Colon (tissue), 2 donors: ENCODE data around the gene SLFN14.
"Not testable (repeated sequence)": the region's sequence is repeated elsewhere in the genome, so short reads cannot be mapped to it uniquely, and the experiment has no call there.

ENCODE experiments used
- FAIRE-seq: peaks from 2 replicates; lab custom pipeline; 2012; peaks lifted over from hg19 to GRCh38; lab: Jason Lieb, UNC
- donor health status: control.
- donor health status: control.

SLFN14 gene

DNA sequence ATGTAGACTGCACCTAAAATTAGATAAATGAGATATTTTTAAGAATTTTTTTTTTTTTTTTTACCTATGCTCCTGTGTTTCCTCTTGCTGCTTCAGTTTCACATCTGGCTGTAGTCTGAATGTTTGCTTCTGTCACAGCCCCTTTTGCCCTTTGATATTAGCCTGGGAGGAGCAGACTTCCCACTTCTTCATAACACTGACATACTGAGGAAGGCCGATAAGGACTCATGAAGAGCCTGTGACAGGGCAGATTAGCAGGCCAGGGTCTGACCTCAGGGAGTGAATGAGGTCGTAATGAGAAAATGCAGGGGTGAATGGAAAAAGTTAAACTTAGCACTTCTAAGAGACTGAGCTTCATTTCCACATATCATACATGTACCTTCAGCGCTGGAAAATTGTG is at the start of gene SLFN14:
TSS of gene SLFN14 (minus strand) at position 117 of the 400 bp plus-strand sequence. CDS start 2,757 bp downstream, outside the sequence.
- FAIRE-seq, result no peak

- FAIRE-seq, result no peak
Measured at GRCh38 chr17:35609831-35610230, 49.2 kb upstream of the SLFN14 start.

- no peak for FAIRE-seq
Measured at GRCh38 chr17:35607239-35607847, 46.7 kb upstream of the SLFN14 start.

DNA sequence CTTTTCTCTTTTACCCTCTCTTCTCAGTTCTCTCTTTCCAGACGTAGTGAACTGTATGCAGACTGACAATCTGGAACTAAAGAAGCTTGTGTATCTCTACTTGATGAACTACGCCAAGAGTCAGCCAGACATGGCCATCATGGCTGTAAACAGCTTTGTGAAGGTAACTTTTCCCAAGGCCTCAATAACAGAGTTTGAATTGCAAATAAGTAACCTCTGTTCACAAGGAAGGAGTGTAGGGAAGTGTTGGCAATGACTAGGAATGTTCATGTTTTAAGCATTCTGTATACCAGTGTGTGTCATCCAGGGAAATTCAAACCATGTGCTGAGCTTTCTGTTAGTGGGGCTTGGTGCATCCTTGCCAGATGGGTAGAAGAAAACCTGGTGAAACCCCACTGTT is 45.1 kb upstream of the SLFN14 start:
- no peak for FAIRE-seq

- FAIRE-seq, result no peak
Measured at GRCh38 chr17:35603674-35604073, 43.1 kb upstream of the SLFN14 start.

DNA sequence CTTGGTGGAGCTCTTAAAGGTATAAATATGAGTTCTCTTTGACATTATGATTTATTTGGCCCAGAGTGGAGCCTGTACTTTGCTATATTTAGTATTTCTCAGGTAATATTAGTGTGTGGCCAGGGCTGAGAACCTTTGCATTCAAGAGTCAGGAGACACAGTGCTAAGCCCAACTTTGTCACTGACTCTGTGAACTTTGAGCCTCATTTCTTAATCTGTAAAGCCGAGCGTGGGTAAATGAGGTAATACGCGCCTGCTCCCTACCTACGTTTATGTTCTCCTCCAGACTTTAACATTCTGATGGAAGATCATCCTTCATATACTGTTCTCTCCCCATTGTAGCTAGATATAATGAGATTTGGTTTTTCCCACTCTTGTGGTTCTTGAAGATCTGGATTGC is 37.0 kb upstream of the SLFN14 start:
- FAIRE-seq, result no peak

DNA sequence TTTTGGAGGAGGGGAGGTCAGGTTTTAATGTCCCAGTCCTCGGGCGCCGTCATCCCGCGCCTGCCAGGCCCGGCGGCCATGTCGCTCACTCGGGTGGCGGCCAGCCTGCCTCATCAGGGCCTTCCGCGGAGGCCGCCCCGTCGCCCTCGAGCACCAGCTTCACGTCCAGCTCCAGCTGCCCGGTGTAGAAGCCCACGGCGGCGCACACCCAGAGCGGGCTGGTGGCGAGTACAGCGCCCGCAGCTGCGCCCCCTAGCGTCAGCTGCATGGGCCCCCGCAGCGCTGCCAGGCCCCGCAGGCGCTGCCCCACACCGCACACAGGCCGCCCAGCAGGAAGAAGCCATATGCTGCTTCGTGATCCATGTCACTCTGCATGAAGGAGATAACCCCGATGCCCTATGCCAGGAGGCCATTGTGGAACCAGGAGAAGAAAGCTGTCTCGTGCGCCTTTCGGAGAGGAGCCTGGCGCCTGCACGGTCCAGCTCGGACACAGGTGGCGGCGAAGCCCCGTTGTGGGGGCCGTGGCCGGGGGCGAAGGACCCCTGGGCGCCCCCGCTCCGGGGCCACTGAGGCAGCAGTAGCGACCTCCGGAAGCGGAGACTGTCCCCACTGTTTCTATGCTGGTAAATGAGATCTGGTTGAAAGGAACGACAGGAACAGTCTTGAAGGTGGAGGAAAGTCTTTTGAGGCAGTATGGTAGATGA is 36.1 kb upstream of the SLFN14 start:
- no peak for FAIRE-seq

DNA sequence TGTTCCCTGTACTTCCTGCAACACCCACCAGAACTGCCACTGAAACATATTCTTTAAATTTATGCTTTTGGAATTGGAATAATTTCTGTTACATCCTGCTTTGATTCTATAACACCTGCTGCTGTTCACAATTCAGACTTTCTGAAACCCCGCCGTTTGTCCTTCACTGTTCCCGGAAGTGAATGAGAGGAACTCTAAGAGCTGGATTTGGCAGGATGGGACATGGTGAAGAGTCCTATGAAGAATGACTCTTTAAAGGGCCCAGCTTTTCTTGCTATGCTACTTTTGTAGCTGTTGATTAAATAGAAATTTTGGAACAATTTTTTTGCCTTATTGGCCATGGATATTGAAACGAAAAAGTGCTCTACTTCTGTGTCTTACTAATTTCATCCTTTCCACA is 35.5 kb upstream of the SLFN14 start:
- no peak for FAIRE-seq

DNA sequence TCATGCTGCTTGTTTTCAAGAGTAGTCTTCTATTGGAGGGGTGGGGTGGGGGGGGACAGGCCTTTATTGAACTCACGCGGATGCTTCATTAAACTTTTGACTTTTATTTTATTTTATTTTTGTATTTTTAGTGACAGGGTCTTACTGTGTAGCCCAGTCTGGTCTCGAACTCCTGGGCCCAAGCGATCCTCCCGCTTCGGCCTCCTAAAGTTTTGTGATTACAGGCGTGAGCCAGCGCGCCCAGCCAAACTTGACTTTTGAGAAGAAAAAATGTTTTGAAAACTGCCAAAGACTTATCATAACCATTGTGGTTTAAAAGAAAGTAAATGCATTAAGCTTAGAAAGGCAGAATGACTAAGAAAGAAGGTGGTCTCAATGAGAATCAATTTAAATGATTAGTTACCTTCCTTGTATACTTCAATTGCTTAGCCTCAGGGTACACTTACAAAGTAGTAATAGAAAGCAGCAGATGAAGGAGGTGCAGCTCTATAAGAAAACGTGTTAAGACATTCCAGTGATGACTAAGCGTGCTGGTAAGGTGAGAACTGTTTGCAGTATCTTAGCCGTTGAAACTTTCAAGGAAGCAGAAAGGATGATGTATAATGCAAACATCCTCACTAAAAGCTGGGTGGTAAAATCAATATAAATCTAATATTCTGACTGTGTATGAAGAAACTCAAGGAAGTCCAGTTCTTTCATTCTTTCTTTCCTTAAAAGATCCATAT is 27.7 kb upstream of the SLFN14 start:
- FAIRE-seq, result no peak

- no peak for FAIRE-seq
Measured at GRCh38 chr17:35587074-35587961, 26.7 kb upstream of the SLFN14 start, which contains the start of gene AP2B1. AP2B1 (plus strand) TSS chr17:35587322; CDS start chr17:35594031, 6,709 bp downstream.

GRCh38 chr17:35586569-35587073 is 26.0 kb upstream of the SLFN14 start:
- no peak for FAIRE-seq

DNA sequence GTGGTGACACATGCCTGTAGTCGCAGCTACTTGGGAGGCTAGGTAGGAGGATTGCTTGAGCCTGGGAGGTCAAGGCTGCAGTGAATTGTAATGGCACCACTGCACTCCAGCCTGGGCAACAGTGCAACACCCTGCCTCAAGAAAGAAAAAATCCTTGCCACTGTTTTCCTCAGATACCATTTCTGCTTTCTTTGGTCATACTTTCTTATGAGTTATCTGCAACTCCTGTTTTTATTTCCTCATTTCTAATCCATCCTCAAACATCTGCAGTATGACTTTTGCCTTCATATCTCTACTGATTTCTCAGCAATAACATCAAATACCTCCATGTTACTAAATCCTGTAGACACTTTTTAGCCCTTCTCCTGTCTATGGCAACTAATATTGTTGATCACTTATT is 23.4 kb upstream of the SLFN14 start:
- FAIRE-seq, result no peak

- FAIRE-seq, result no peak
Measured at GRCh38 chr17:35578929-35579432, 18.4 kb upstream of the SLFN14 start.

- FAIRE-seq, result no peak
Measured at GRCh38 chr17:35578197-35578928, 17.7 kb upstream of the SLFN14 start, which contains the start of gene PEX12. PEX12 (minus strand) TSS chr17:35578571; CDS start chr17:35578021, 550 bp downstream.

DNA sequence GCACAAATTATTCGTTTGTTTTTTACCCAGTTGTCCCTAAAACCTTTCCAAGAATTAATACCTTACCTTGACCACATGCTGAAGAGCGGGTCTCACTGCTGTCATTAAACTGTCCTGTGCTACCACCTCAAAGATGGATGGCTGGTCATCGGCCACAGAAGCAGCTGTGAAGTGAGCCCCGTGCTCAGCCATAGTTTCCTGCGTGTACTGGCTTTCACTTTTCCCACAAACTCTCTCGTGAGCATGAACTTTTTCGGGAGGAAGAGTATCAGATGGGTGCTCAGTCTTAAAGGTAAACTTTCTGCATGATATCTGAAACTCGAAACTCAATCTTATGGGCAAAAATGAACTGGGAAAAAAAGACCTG is 17.2 kb upstream of the SLFN14 start:
- FAIRE-seq, result no peak

DNA sequence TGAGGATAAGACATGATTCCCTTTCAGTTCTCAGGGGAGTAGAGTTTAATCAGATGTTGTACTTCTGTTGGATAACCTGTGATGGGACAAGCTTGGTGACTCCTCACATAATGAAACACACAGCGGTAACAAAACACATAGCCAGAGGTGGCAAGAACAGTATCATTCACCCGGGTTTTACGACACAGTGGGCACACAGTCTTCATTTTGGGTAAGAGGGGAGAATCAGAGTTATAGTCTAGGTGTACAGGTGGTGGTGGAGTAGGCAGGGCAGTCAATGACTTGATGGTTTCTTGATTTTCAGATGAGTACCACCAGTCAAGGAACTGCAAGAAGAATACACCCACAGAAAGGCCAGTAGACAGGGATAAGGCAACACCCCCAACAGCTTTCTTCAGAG is 15.1 kb upstream of the SLFN14 start:
- FAIRE-seq, result no peak

DNA sequence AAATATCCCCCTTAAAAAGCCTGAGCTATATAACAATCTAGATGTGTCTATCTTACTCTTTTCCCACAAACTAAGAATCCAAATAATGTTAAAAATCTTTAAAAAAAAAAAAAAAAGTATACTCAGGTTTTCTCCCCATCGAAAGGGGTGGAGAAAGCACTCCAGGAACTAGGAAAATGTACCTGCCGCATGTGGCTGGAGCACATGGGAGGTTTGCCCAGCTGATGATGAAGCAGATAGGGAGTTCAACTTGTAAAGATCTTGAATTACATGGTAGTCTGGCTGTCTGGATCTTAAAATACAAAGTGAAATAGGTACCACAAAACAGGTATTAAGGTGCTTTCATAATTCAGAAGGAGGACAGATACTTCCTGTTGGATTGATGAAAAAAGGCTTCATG is 8.8 kb upstream of the SLFN14 start:
- FAIRE-seq, result no peak

GRCh38 chr17:35568561-35568960 is 7.9 kb upstream of the SLFN14 start:
- no peak for FAIRE-seq

DNA sequence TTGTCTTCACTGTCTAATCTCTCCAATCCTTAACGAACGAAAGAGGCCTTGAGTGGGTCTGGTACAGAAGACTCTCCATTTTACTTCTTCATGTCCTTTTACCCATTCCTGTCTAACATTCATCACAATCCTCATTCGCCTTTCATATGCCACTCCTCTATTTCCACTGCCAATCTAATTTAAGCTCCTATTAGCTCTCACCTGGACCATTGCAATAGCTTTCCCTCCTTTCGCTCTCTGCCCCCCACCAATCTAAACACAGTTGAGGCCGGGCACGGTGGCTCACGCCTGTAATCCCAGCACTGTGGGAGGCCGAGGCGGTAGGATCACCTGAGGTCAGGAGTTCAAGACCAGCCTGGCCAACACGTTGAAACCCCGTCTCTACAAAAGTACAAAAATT is 6.3 kb upstream of the SLFN14 start:
- FAIRE-seq, result no peak

DNA sequence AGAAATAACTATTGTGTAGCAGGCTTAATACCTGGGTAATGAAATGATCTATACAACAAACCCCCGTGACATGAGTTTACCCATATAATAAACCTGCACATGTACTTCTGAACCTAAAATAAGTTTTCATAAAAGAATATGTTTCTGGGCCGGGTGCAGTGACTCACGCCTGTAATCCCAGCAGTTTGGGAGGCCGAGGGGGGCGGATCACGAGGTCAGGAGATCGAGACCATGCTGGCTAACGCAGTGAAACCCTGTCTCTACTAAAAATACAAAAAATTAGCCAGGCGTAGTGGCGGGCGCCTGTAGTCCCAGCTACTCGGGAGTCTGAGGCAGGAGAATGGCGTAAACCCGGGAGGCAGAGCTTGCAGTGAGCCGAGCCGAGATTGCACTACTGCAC is 2.6 kb upstream of the SLFN14 start:
- not testable (repeated sequence) for FAIRE-seq
